HepG2 (cell line): ENCODE data around the gene NELFB. TPM values are rescaled to one million over a fixed set of nuclear protein-coding genes. Genes with fewer than 3 reads are reported as not detected.

ENCODE experiments used
- ARNT ChIP-seq: fragments of 450-650 bp; IDR thresholded peaks from 2 replicates; pipeline ENCODE4 v1.6.1; 2017
- ATF5 ChIP-seq: sonication (generic); formaldehyde crosslinking; IDR thresholded peaks from 2 replicates; pipeline ENCODE4 v1.4.0; 2020; ENCODE audit warnings: mild to moderate bottlenecking, low read depth, missing genetic modification reagents
- ETV6 ChIP-seq: sonication (generic); formaldehyde crosslinking; conservative IDR thresholded peaks from 2 replicates; pipeline ENCODE4 v1.4.0; 2020; ENCODE audit warnings: missing genetic modification reagents
- HBP1 ChIP-seq: IDR thresholded peaks from 2 replicates; pipeline ENCODE4 v1.6.1; 2016; ENCODE audit warnings: low read depth, control low read depth
- MAX ChIP-seq: IDR thresholded peaks from 2 replicates; pipeline ENCODE4 v1.6.1; 2012; ENCODE audit warnings: inconsistent platforms
- MZF1 ChIP-seq: sonication (generic); formaldehyde crosslinking; IDR thresholded peaks from 2 replicates; pipeline ENCODE4 v1.8.1; 2023; ENCODE audit warnings: mild to moderate bottlenecking, missing genetic modification reagents, borderline replicate concordance
- NBN ChIP-seq: fragments of 450-650 bp; conservative IDR thresholded peaks from 2 replicates; pipeline ENCODE4 v1.6.1; 2017
- NFIB ChIP-seq: sonication (generic); formaldehyde crosslinking; IDR thresholded peaks from 2 replicates; pipeline ENCODE4 v1.9.0; 2021; ENCODE audit warnings: missing genetic modification reagents, mild to moderate bottlenecking, borderline replicate concordance
- NKX3-1 ChIP-seq: sonication (generic); formaldehyde crosslinking; IDR thresholded peaks from 2 replicates; pipeline ENCODE4 v1.5.0; 2020; ENCODE audit warnings: missing genetic modification reagents
- SOX6 ChIP-seq, 2 experiments: fragments of 450-650 bp in 1 of 2; sonication (generic) in 1 of 2; formaldehyde crosslinking in 1 of 2; IDR thresholded peaks; 2 replicates each; pipeline versions ENCODE4 v1.4.0 to v1.6.1; 2017 to 2020; ENCODE audit warnings: antibody characterized with exemption in 1 of 2, mild to moderate bottlenecking in 1 of 2, missing genetic modification reagents in 1 of 2
- SP2 ChIP-seq: sonication (generic); formaldehyde crosslinking; IDR thresholded peaks from 2 replicates; pipeline ENCODE4 v1.5.1; 2020; ENCODE audit warnings: mild to moderate bottlenecking, missing genetic modification reagents
- ZKSCAN5 ChIP-seq: sonication (generic); formaldehyde crosslinking; IDR thresholded peaks from 2 replicates; pipeline ENCODE4 v1.5.1; 2020; ENCODE audit warnings: mild to moderate bottlenecking, missing genetic modification reagents
- ZNF205 ChIP-seq: IDR thresholded peaks from 2 replicates; pipeline ENCODE4 v1.6.1; 2018; ENCODE audit warnings: missing biosample characterization, missing genetic modification reagents
- ZNF232 ChIP-seq: sonication (generic); formaldehyde crosslinking; IDR thresholded peaks from 2 replicates; pipeline ENCODE4 v1.4.0; 2020; ENCODE audit warnings: missing genetic modification reagents, borderline replicate concordance
- ZNF329 ChIP-seq: sonication (generic); formaldehyde crosslinking; IDR thresholded peaks from 2 replicates; pipeline ENCODE4 v1.9.0; 2021; ENCODE audit warnings: low read depth, mild to moderate bottlenecking, missing genetic modification reagents
- ZNF598 ChIP-seq: sonication (generic); formaldehyde crosslinking; IDR thresholded peaks from 2 replicates; pipeline ENCODE4 v1.5.1; 2020; ENCODE audit warnings: mild to moderate bottlenecking, missing genetic modification reagents, borderline replicate concordance
- polyA plus RNA-seq, 8 experiments: library from polyadenylated mRNA; depleted of rRNA in 3 of 8; stranded (reverse) in 7 of 8; unstranded in 1 of 8; fragments of >200 nt; fragmentation: Illumina TruSeq in 4 of 8; extraction: Trizol in 4 of 8; gene quantifications; 2 replicates each; pipeline versions ENCODE4 v1.2.1 to v1.2.3, GENCODE V29; 2011 to 2016; ENCODE audit warnings: low read depth in 4 of 8, missing spikeins in 1 of 8, mixed read lengths in 1 of 8; ENCODE audit not compliant: insufficient read depth in 1 of 8
- total RNA-seq, 5 experiments: library from RNA; depleted of rRNA; stranded (reverse); fragments of >200 nt; fragmentation: Illumina TruSeq; extraction: Trizol; gene quantifications; 2 replicates each; pipeline ENCODE4 v1.2.3, GENCODE V29; 2016; ENCODE audit warnings: low read depth in 1 of 5
- TF ChIP-seq, protein P1 (sequence below): sonication (generic); formaldehyde crosslinking; IDR thresholded peaks from 2 replicates; pipeline ENCODE4 v1.4.0; 2020; ENCODE audit warnings: missing genetic modification reagents
- TF ChIP-seq, protein P2 (sequence below): sonication (generic); formaldehyde crosslinking; IDR thresholded peaks from 2 replicates; pipeline ENCODE4 v1.8.0; 2023; ENCODE audit warnings: mild to moderate bottlenecking, missing genetic modification reagents
- TF ChIP-seq, protein P3 (sequence below): sonication (generic); formaldehyde crosslinking; conservative IDR thresholded peaks from 2 replicates; pipeline ENCODE4 v1.4.0; 2020; ENCODE audit warnings: missing genetic modification reagents
- TF ChIP-seq, protein P4 (sequence below): sonication (generic); formaldehyde crosslinking; IDR thresholded peaks from 2 replicates; pipeline ENCODE4 v1.5.1; 2020; ENCODE audit warnings: mild to moderate bottlenecking, missing genetic modification reagents, borderline replicate concordance

NELFB gene
- total and polyA plus RNA-seq, 2 of the 13 experiments (the other 11 are each of a cell fraction or from before 2014, with no cell fraction given): 26.5 to 45.8 TPM

DNA sequence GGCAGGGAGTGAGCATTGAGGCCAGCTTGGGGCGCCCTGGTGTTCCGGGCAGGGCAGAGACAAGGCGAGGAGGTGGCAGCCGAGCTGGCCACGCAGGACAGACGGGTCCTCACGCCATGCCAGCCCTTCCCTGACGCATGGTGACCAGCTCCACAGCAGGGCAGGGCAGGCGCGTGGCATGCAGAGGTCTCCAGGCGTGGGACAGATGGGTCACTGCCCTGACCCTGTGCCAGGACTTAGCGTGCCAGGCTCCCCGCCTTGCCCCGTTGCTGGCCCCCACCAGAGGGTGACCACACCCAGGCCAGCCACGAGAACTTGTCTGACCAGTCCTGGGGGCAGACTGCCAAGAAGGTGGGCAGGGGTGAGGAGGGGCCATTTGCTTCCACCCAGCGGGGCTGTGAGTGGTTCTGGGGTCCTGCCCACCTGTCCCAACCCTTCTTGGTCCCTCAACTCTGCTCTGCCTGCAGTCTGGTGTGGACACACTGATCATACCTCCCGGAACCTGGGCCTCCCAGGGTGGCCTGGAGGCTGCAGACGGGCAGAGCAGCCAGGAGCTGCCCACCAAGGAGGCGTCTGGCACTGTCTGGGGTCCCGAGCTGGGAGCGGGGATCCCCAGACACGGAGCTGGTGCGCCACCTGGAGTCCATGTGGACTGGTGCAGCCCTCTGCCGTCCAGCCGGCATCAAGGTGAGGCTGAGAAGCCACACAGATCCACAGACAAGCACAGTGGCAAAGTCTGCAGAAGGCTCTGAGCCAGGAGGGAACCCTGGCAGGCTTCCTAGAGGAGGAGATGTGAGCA is 27.9 kb upstream of the NELFB start, which contains the start of gene RNF224 (continued):
- TF ChIP-seq ETV6 (CRISPR knock-in tag): no peak
- no peak for TF ChIP-seq ZKSCAN5 (CRISPR knock-in tag)
- TF ChIP-seq, protein P1, sequence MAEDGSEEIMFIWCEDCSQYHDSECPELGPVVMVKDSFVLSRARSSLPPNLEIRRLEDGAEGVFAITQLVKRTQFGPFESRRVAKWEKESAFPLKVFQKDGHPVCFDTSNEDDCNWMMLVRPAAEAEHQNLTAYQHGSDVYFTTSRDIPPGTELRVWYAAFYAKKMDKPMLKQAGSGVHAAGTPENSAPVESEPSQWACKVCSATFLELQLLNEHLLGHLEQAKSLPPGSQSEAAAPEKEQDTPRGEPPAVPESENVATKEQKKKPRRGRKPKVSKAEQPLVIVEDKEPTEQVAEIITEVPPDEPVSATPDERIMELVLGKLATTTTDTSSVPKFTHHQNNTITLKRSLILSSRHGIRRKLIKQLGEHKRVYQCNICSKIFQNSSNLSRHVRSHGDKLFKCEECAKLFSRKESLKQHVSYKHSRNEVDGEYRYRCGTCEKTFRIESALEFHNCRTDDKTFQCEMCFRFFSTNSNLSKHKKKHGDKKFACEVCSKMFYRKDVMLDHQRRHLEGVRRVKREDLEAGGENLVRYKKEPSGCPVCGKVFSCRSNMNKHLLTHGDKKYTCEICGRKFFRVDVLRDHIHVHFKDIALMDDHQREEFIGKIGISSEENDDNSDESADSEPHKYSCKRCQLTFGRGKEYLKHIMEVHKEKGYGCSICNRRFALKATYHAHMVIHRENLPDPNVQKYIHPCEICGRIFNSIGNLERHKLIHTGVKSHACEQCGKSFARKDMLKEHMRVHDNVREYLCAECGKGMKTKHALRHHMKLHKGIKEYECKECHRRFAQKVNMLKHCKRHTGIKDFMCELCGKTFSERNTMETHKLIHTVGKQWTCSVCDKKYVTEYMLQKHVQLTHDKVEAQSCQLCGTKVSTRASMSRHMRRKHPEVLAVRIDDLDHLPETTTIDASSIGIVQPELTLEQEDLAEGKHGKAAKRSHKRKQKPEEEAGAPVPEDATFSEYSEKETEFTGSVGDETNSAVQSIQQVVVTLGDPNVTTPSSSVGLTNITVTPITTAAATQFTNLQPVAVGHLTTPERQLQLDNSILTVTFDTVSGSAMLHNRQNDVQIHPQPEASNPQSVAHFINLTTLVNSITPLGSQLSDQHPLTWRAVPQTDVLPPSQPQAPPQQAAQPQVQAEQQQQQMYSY (CRISPR knock-in tag): no peak
- no peak for TF ChIP-seq ZNF329 (CRISPR knock-in tag)
- TF ChIP-seq, protein P2, sequence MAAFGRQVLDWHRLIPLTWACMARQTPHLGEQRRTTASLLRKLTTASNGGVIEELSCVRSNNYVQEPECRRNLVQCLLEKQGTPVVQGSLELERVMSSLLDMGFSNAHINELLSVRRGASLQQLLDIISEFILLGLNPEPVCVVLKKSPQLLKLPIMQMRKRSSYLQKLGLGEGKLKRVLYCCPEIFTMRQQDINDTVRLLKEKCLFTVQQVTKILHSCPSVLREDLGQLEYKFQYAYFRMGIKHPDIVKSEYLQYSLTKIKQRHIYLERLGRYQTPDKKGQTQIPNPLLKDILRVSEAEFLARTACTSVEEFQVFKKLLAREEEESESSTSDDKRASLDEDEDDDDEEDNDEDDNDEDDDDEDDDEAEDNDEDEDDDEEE (CRISPR knock-in tag): no peak
- TF ChIP-seq NBN: no peak
- TF ChIP-seq SP2 (CRISPR knock-in tag): no peak
- no peak for TF ChIP-seq ATF5 (CRISPR knock-in tag)
- no peak for TF ChIP-seq ZNF205 (CRISPR knock-in tag)
- TF ChIP-seq ZNF232: no peak
- TF ChIP-seq HBP1 (CRISPR knock-in tag): no peak
- TF ChIP-seq NKX3-1 (CRISPR knock-in tag): no peak
- TF ChIP-seq NFIB (CRISPR knock-in tag): no peak
- TF ChIP-seq, protein P3, sequence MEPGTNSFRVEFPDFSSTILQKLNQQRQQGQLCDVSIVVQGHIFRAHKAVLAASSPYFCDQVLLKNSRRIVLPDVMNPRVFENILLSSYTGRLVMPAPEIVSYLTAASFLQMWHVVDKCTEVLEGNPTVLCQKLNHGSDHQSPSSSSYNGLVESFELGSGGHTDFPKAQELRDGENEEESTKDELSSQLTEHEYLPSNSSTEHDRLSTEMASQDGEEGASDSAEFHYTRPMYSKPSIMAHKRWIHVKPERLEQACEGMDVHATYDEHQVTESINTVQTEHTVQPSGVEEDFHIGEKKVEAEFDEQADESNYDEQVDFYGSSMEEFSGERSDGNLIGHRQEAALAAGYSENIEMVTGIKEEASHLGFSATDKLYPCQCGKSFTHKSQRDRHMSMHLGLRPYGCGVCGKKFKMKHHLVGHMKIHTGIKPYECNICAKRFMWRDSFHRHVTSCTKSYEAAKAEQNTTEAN: no peak
- TF ChIP-seq, protein P4, sequence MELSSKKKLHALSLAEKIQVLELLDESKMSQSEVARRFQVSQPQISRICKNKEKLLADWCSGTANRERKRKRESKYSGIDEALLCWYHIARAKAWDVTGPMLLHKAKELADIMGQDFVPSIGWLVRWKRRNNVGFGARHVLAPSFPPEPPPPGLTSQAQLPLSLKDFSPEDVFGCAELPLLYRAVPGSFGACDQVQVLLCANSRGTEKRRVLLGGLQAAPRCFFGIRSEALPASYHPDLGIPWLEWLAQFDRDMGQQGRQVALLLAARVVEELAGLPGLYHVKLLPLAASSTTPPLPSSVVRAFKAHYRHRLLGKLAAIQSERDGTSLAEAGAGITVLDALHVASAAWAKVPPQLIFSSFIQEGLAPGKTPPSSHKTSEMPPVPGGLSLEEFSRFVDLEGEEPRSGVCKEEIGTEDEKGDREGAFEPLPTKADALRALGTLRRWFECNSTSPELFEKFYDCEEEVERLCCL (CRISPR knock-in tag): no peak
- TF ChIP-seq MAX: no peak
- TF ChIP-seq SOX6 (IDR thresholded peaks at IDR 0.05): no peak
- TF ChIP-seq SOX6 (CRISPR knock-in tag; IDR thresholded peaks at IDR 0.05): no peak
- TF ChIP-seq MZF1 (CRISPR knock-in tag): no peak
- TF ChIP-seq ZNF598 (CRISPR knock-in tag): peak; percentile 75; the same call in 1 of the 2 replicates
- no peak for TF ChIP-seq ARNT
